Stimulated activated CD8-positive, alpha-beta memory T cell treated with anti-CD3 and anti-CD28 coated beads, Interleukin-15, amount 100 ng/mL, for 48 hours (primary cell): Measurements from ENCODE around the gene RPL37.
"Not testable (repeated sequence)": the region's sequence is repeated elsewhere in the genome, so short reads cannot be mapped to it uniquely, and the experiment has no call there.

ENCODE experiments used
- DNase-seq, 2 donors: peaks; one replicate each; pipeline ENCODE4 v3.0.0-alpha.2; 2020; ENCODE audit warnings: low read depth in 2 of 2

RPL37 gene

GRCh38 chr5:40834849-40835787 is at the start of gene RPL37:
Gene RPL37 (minus strand): TSS chr5:40835222. CDS start chr5:40835185, 37 bp downstream.
- peak; percentile 90 to 91 for DNase-seq

- DNase-seq: not testable (repeated sequence)
Measured at GRCh38 chr5:40883051-40883450, 48.0 kb upstream of the RPL37 start.

DNA sequence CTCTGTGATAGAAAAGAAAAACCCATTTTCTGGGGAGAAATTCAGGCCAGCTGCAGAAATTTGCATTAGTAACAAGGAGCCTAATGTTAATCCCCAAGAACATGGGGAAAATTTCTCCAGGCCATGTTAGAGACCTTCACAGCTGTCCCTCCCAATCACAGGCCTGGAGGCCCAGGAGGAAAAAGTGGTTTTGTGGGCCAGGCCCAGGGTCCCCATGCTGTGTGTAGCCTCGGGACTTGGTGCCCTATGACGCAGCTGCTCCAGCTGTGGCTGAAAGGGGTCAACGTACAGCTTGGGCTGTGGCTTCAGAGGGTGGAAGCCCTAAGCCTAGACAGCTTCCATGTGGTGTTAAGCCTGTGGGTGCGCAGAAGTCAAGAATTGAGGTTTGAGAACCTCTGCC is 47.3 kb upstream of the RPL37 start:
- no peak for DNase-seq

DNA sequence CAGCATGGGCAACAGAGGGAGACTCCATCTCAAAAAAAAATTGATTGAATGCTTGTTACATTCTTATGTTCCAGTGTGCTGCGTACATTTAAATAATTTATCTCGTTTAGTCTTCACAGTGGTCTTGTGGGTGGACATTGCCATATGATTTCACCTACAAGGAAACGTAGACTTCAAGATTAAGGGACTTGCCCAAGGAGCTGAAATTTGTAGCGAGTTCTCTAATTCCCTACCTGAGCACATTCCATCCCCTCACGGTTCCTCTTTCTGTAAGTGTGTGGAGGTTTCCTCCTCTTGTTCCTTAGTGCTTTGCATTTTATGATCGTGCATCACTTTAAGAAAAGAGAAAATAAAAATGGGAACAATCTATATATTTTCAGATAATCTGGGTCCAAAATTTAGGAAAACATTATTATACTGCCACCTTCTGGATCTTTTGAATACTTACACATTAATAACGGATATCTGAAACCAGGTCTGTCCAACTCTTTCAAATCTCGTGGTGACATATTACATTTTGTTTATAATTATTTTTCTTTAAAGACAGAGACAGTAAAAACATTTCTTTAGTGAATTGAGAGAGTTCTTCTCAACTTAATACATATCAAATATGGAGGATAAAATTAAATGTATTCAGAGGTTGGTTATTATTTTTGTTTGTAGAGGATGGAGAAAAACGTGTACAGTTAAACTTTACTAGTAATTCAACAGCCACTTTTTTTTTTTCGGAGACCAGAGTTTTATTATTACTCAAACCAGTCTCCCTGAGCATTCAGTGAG is 44.3 kb upstream of the RPL37 start:
- DNase-seq: no peak

DNA sequence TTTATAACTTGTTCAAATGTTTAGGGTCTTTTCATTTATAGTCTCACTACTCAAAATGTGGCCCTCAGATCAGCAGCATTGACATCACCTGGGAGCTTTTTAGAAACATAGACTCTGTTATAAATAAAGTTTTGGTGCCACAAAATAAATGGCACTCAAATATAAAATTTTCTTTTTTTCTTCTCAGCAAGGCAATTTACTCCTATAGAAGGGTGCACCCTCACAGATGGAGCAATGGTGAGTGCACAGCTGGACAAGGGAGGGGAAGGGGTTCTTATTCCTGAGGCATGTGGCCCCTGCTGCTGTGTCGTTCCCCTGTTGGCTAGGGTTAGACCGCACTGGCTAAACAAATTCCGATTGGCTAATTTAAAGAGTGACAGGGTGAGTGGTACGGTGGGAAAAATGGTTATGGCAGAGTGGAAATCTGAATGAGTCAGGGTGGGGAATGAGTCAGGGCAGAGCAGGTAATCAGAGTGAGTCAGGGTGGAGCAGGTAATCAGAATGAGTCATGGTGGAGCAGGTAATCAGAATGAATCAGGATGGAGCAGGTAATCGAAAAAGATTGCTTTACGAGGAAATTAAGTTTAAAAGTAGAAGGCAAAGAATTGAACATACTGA is 42.5 kb upstream of the RPL37 start:
- no peak for DNase-seq

- no peak for DNase-seq
Measured at GRCh38 chr5:40875958-40876357, 40.9 kb upstream of the RPL37 start.

DNA sequence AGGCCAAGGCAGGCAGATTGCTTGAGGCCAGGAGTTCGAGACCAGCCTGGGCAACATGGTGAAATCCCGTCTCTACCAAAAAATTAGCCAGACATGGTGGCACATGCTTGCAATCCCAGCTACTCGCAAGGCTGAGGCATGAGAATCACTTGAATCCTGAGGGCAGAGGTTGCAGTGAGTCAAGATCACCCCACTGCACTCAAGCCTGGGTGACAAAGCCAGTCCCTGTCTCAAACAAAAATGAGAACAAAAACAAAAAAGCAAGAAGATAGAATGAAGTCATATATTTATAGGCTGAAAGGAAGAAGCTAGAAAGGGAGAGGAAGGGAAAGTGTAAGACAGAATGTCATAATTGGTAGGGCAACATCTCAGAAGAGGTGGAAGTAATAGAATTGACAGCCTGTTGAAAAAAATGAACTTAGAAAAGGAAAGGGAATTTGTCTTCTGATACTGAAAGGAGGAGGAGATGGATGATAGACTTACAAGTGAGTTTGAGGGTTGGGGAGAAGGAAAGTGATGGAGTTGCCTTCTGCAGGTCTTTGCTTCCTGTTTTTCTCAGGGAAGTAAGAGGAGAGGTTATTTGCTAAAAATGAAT is 38.4 kb upstream of the RPL37 start:
- no peak for DNase-seq

DNA sequence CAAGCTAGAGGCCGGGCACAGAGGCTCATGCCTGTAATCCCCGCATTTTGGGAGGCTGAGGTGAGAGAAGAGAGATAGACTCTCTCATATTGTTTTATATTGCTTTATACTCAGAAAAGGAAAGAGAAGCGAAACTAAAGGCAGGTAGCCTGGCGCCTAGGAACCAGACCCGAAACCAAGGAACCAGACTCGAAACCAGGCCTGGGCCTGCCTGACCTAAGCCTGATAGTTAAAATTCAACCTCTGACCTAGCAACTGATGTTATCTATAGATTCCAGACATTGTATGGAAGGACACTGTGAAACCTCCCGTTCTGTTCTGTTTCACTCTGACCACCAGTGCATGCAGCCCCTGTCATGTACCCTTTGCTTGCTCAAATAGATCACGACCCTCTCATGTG is 37.2 kb upstream of the RPL37 start:
- not testable (repeated sequence) for DNase-seq

DNA sequence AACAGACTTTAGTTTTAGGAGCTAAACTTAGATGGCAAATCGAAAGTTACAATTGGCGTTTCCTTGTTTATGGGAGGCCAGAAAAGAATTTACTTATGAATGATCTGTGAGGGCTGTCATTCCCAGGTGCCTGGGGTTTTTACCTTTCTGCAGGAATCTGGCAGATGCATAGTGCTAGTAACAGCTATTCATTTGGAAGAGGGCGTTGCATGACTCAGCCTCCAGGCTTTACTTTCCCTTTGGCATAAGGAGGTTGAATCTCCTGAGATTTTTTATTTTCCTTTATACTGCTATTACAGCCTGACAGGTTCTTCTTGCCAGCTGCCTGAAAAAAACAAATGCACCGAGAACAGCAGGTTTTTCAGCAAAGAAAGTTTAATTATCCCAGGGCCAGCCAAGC is 36.2 kb upstream of the RPL37 start:
- DNase-seq: no peak

DNA sequence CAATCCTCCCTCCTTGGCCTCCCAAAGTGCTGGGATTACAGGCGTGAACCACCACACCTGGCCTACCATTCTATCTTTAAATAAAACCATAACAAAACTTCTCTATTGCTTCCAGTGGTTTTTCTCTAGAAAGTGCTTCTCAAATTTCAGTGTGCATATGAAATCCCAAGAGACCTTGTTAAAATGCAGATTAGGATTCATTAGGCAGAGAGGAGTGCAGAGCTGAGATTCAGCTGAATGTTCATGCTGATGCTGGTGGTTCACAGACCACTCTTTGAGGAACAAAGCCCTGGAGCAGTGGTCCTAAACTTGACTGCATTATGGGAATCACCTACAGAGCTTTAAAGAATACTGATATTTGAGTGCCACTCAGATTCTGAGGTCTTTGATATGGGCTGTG is 34.4 kb upstream of the RPL37 start:
- DNase-seq: no peak

- DNase-seq: no peak
Measured at GRCh38 chr5:40866844-40867243, 31.8 kb upstream of the RPL37 start.

DNA sequence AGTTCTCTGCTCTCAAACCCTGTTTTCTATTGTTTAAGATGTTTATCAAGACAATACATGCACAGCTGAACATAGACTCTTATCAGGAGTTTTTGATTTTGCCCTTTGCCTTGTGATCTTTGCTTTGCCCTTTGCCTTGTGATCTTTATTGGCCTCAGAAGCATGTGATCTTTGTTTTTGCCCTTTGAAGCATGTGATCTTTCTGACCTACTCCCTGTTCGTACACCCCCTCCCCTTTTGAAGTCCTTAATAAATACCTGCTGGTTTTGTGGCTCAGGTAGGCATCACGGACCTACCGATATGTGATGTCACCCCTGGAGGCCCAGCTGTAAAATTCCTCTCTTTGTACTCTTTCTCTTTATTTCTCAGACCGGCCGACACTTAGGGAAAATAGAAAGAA is 30.0 kb upstream of the RPL37 start:
- not testable (repeated sequence) for DNase-seq

DNA sequence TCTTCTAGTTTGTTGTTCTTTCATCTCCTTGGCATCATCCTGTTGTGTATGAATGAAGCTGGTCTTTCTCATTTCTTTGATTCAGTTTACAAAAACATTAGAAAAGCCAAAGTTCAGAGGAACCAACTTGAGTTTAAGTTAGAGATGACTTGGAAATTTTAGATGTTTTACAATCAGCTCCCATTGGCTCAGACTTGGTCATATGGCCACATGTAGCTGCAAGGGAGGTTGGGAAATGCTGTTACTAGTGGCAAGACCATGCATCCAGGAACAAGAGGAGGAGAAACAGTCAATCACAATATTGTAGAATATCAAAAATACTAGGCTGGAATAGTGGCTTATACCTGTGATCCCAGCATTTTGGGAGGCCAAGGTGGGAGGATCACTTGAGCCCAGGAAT is 25.7 kb upstream of the RPL37 start:
- no peak for DNase-seq

GRCh38 chr5:40853632-40854192 is 18.7 kb upstream of the RPL37 start:
- no peak for DNase-seq

GRCh38 chr5:40847525-40847924 is 12.5 kb upstream of the RPL37 start:
- DNase-seq: no peak

DNA sequence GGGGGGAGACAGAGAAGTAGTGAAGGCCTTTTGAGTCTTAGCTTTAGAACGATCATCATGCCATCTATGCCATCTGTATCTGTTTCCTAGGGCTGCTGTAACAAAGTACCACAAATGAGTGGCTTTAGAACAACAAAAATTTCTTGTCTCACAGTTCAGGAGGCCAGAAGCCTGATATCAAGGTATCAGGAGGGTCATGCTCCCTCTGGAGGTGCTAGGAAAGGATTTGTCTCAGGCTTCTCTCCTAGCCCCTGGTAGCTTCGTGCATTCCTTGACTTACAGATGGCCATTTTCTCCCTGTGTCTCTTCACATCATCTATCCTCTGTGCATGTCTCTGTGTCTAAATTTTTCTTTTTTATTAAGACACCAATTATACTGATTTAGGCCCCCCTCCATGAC is 11.3 kb upstream of the RPL37 start:
- DNase-seq: no peak

DNA sequence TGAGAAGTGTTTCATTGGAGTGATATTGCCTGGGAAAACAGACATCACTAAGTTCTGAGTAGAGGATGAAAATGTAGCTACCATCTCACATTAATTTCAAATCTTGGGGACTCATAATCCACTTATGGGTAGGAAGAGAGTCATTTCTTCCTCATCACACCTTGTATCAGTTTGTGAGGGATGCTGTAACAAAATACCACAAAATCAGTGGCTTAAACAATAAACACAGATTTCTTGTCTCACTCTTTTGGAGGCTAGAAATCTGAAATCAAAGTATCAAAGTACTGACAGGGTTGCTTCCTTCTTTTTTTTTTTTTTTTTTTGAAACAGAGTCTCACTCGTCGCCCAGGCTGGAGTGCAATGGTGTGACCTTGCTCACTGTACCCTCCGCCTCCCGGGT is 9.5 kb upstream of the RPL37 start:
- DNase-seq: no peak

DNA sequence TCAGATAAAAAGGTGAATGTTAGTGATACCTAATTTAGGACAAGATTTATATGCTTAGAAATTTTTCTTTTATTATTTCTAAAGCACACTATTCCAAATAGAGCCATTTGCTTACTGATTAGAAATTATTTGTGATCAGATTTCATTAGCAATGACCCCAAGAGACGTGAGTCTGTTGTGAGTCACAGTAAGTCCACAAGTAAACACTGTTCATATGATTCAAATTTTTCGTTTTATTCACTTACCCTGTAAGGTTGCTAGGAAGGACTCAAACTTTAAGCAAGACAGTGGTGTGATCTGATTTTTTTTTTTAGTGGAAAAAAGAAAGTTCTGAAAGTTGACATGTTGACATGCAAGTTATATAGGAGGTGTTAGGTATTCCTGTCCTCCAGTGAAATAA is 7.3 kb upstream of the RPL37 start:
- no peak for DNase-seq

- DNase-seq: no peak
Measured at GRCh38 chr5:40841068-40841805, 6.2 kb upstream of the RPL37 start, which contains the start of gene CARD6. Gene CARD6 (plus strand): TSS chr5:40841367. CDS start chr5:40841383, 16 bp downstream.

DNA sequence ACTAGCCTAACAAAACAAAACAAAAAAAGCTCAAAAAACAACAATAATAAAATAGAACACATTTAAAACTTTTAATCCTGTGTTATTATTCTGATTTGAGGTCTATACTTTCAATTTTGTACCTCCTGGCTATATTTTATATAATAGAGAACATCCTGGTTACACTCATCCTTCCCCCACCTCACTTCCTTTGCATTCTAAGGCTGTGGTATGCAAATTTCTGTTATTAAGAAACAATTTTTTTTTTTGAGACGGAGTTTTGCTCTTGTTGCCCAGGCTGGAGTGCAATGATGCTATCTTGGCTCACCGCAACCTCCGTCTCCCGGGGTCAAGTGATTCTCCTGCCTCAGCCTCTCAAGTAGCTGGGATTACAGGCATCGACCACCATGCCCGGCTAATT is 3.1 kb upstream of the RPL37 start:
- no peak for DNase-seq

DNA sequence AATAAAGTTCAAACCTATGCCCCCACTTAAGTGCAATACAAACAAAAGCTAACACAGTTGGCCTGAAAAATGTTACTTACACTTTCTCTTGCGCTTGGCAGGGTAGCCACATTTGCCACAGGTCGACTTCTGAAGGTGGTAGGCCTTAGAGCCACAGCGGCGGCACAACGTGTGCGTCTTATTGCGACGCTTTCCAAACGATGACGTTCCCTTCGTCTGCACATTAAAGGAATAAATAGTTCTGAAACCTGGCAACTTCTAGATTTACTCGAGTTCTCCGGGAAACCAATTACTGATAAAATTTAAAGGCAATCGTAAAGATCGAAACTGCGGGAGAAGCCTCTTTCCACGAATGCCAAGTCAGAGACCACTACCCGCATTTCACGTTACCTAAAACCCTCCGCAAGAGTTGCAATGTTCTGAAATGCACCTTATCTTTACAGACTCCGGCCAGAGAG is 602 bp downstream of the RPL37 start:
- DNase-seq: no peak
